PFSK-1 (cell line): ENCODE results near the gene CC2D2B.

Experiments
- FOXP2 ChIP-seq: optimal IDR thresholded peaks from 2 replicates; pipeline ENCODE3; 2011; ENCODE audit warnings: borderline replicate concordance, control low read depth, inconsistent platforms; ENCODE audit not compliant: insufficient read depth; ENCODE audit errors: extremely low read length, extremely low read depth
- POLR2AphosphoS5 ChIP-seq: IDR thresholded peaks from 2 replicates; pipeline ENCODE4 v1.6.1; 2012; ENCODE audit warnings: low read depth, mild to moderate bottlenecking, control low read depth, low read length, moderate library complexity
- REST ChIP-seq, 2 experiments: IDR thresholded peaks; 2 replicates each; pipeline versions ENCODE4 v1.6.1 to v1.8.0; 2011 to 2012; ENCODE audit warnings: low read depth in 2 of 2, low read length in 2 of 2, control low read depth in 1 of 2, inconsistent platforms in 1 of 2, mild to moderate bottlenecking in 1 of 2, moderate library complexity in 1 of 2; ENCODE audit not compliant: insufficient read depth in 1 of 2
- SIN3A ChIP-seq: IDR thresholded peaks from 2 replicates; pipeline ENCODE4 v1.6.1; 2012; ENCODE audit warnings: mild to moderate bottlenecking, low read length, moderate library complexity, borderline replicate concordance; ENCODE audit not compliant: insufficient read depth
- TAF1 ChIP-seq: IDR thresholded peaks from 2 replicates; pipeline ENCODE4 v1.6.1; 2012; ENCODE audit warnings: low read length, control low read depth, borderline replicate concordance; ENCODE audit not compliant: insufficient read depth

Gene CC2D2B

GRCh38 chr10:96021332-96021731 is 113.6 kb downstream of the CC2D2B start:
- TF ChIP-seq SIN3A (no peak), POLR2AphosphoS5 (no peak)

GRCh38 chr10:96022739-96023138 is 115.0 kb downstream of the CC2D2B start:
- no peak for TF ChIP-seq TAF1
- no peak for TF ChIP-seq SIN3A
- no peak for TF ChIP-seq REST (IDR thresholded peaks at IDR 0.05; ENCODE audit: insufficient read depth in 1 of 2, low read depth in 2 of 2, low read length in 2 of 2)
- no peak for TF ChIP-seq POLR2AphosphoS5
- no peak for TF ChIP-seq FOXP2

- TF ChIP-seq SIN3A (no peak), TAF1 (no peak), FOXP2 (no peak), POLR2AphosphoS5 (no peak), REST (IDR thresholded peaks at IDR 0.05; ENCODE audit: insufficient read depth in 1 of 2, low read depth in 2 of 2, low read length in 2 of 2) (no peak)
Observed at GRCh38 chr10:96023168-96023567, 115.4 kb downstream of the CC2D2B start.

DNA sequence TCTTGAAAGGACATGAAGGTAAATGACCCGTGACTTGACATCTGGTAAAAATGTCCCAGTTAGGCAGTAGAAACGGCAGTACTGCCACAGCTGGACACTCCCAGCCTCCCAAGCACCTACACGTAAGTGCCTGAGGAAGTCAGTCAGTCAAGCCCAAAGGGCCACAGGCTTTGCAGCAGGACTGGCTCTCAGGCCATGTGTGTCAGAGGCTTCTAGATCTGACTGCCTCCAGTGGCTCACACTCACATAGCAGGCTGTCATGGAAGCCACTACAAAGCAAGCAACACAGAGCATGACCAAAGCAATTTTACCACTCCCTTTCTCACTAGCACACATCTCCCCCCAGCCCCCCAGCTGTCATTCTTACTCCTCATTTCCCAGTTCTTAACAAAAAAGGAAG is 117.8 kb downstream of the CC2D2B start:
- no peak for TF ChIP-seq FOXP2

DNA sequence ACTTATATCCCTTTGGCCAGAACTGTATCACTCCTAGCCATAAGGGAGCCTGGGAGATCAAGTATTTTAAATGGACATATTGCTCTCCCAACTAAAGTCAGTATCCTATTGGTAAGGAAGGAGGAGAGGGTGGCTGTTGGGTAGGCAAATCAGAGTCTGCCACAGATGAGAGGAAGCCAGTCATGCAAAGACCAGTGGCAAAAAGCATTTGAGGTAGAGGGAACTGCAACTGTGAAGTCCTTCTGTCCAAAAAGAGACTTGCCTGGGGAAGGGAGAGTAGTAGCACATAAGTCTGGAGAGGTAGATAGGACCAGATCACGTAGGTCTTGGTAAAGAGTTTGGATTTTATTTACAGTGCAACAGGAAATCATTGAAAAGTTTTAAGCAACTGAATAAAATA is 126.8 kb downstream of the CC2D2B start:
- TF ChIP-seq SIN3A, result no peak
- no peak for TF ChIP-seq REST (IDR thresholded peaks at IDR 0.05; ENCODE audit: insufficient read depth in 1 of 2, low read depth in 2 of 2, low read length in 2 of 2)
- no peak for TF ChIP-seq FOXP2
- no peak for TF ChIP-seq TAF1
- no peak for TF ChIP-seq POLR2AphosphoS5

- TF ChIP-seq POLR2AphosphoS5 (no peak), FOXP2 (no peak), REST (IDR thresholded peaks at IDR 0.05; ENCODE audit: insufficient read depth in 1 of 2, low read depth in 2 of 2, low read length in 2 of 2) (no peak)
Observed at GRCh38 chr10:96038476-96039387, 131.0 kb downstream of the CC2D2B start.
